AG09319 (cell line): ENCODE results near the gene CCDC167.
"Not testable (repeated sequence)": the region's sequence is repeated elsewhere in the genome, so short reads cannot be mapped to it uniquely, and the experiment has no call there.

Source experiments
- DNase-seq: peaks from one replicate; pipeline ENCODE4 v3.0.0-alpha.2; 2010; ENCODE audit warnings: low read depth; ENCODE audit errors: extremely low read depth
- CTCF ChIP-seq: IDR thresholded peaks from 2 replicates; pipeline ENCODE4 v1.5.1; 2011; ENCODE audit warnings: low read depth, mild to moderate bottlenecking, inconsistent platforms, low read length, moderate library complexity

CCDC167 gene

GRCh38 chr6:37449984-37450383, 49.7 kb downstream of the CCDC167 start:
- no peak for DNase-seq
- no peak for TF ChIP-seq CTCF

GRCh38 chr6:37443216-37443542, 56.5 kb downstream of the CCDC167 start:
- DNase-seq = not testable (repeated sequence)

GRCh38 chr6:37442416-37443215, 57.1 kb downstream of the CCDC167 start:
- TF ChIP-seq CTCF = no peak
- no peak for DNase-seq

- no peak for TF ChIP-seq CTCF
- no peak for DNase-seq
Observed at GRCh38 chr6:37441651-37442050, 58.0 kb downstream of the CCDC167 start.

GRCh38 chr6:37438930-37439329, 60.8 kb downstream of the CCDC167 start:
- DNase-seq = no peak
- no peak for TF ChIP-seq CTCF

GRCh38 chr6:37435816-37436215, 63.9 kb downstream of the CCDC167 start:
- DNase-seq = no peak
- no peak for TF ChIP-seq CTCF

- DNase-seq = no peak
Observed at GRCh38 chr6:37435373-37435772, 64.3 kb downstream of the CCDC167 start.

More at GRCh38 chr6:37435373-37435772, 64.3 kb downstream of the CCDC167 start:
- TF ChIP-seq CTCF = no peak
